DND-41 (cell line): ENCODE data around the gene NT5C3A.

ENCODE experiments used
- ATAC-seq: fragments of 200-7000 bp; cut with Tn5 transposase; 3 replicates; pipeline ENCODE4 v1.9.1; 2021; ENCODE audit warnings: low read depth; ENCODE audit not compliant: insufficient read depth
- DNase-seq: peaks from one replicate; pipeline ENCODE4 v3.0.0-alpha.2; 2020
- H2AFZ ChIP-seq: 2 replicates; pipeline ENCODE4 v1.6.0; 2012; ENCODE audit warnings: low read depth, low read length
- H3K27ac ChIP-seq: 2 replicates; pipeline ENCODE4 v1.5.1; 2012; ENCODE audit warnings: low read length, inconsistent platforms
- H3K27me3 ChIP-seq: fragments of 200-600 bp; sonication (generic); 2 replicates; pipeline ENCODE4 v1.6.0; 2012; ENCODE audit warnings: low read length, mild to moderate bottlenecking, inconsistent platforms; ENCODE audit not compliant: insufficient read depth, poor library complexity
- H3K36me3 ChIP-seq: 2 replicates; pipeline ENCODE4 v1.5.1; 2012; ENCODE audit warnings: low read length, inconsistent platforms; ENCODE audit not compliant: insufficient read depth
- H3K4me1 ChIP-seq: 2 replicates; pipeline ENCODE4 v1.5.1; 2012; ENCODE audit warnings: mild to moderate bottlenecking, low read length; ENCODE audit not compliant: insufficient read depth
- H3K4me2 ChIP-seq: 2 replicates; pipeline ENCODE4 v1.6.0; 2012; ENCODE audit warnings: mild to moderate bottlenecking, moderate library complexity, low read length, inconsistent platforms; ENCODE audit not compliant: insufficient read depth
- H3K4me3 ChIP-seq, 2 experiments: fragments of 200-600 bp in 1 of 2; shearing (Covaris generic) in 1 of 2; 2 replicates each; pipeline ENCODE4 v1.5.1; 2012 to 2016; ENCODE audit warnings: inconsistent platforms in 2 of 2, low read length in 2 of 2, mild to moderate bottlenecking in 2 of 2, low read depth in 1 of 2, moderate library complexity in 1 of 2
- H3K79me2 ChIP-seq: 2 replicates; pipeline ENCODE4 v1.6.0; 2012; ENCODE audit warnings: low read length, inconsistent platforms; ENCODE audit not compliant: insufficient read depth
- H3K9ac ChIP-seq: 2 replicates; pipeline ENCODE4 v1.6.0; 2012; ENCODE audit warnings: low read depth, mild to moderate bottlenecking, inconsistent platforms, low read length, moderate library complexity
- H3K9me3 ChIP-seq: 2 replicates; pipeline ENCODE4 v1.5.1; 2012; ENCODE audit warnings: low read length, moderate library complexity, mild to moderate bottlenecking, inconsistent platforms; ENCODE audit not compliant: insufficient read depth, severe bottlenecking
- H4K20me1 ChIP-seq: 2 replicates; pipeline ENCODE4 v1.6.0; 2012; ENCODE audit warnings: low read length; ENCODE audit not compliant: insufficient read depth
- EZH2 ChIP-seq: IDR thresholded peaks from 3 replicates; pipeline ENCODE4 v1.6.1; 2012; ENCODE audit warnings: borderline replicate concordance, low read depth, mild to moderate bottlenecking, moderate library complexity, low read length, inconsistent platforms; ENCODE audit not compliant: severe bottlenecking
- TF ChIP-seq, protein P1 (sequence below): IDR thresholded peaks from 2 replicates; pipeline ENCODE4 v1.5.1; 2012; ENCODE audit warnings: borderline replicate concordance, low read length, moderate library complexity, mild to moderate bottlenecking; ENCODE audit not compliant: poor library complexity, severe bottlenecking; ENCODE audit errors: extremely low read depth

Gene NT5C3A

DNA sequence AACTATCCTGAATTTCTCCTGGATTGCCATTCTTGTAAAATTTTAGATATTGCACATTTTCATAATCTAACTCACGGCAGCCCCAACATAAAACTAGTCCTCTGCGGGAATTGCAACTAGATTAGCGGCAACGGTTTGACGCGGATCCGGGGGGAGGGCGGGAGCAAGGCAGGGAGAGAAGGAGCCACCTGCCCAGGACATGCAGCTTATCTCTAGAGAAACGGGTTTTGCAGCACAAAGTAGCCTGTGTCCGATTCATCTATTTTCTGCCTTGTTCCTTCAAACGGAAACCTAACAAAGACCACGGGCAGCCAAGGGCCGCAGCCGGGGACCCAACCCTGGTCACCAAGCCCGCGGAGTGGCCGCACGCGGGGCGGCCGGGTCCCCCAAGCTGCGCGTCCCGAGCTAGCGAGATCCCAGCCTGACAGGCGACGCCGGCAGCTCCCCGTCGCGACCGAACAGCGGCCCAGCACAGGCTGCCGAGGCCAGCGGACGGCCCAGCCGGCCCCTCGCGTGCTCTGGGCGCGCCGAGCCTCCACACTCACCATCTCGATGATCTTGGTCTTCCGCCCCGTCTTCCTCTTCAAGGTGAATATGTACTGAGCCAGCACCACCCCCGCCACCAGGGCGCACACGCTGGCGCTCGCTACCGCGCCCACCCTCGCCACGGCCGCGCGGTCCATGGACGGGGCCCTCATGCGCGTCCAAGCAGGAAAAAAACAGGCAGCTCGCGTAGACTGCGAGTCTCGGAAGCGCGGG, at the start of gene NT5C3A:
Gene NT5C3A (minus strand): TSS at position 754 of the 759 bp plus-strand sequence. CDS start 71 bp downstream, at position 683.
- peaks cover 12% of the 10 kb centered on the region for H3K36me3 ChIP-seq
- H3K9me3 ChIP-seq: peaks cover 4% of the 10 kb centered on the region
- peaks cover 55% of the 10 kb centered on the region for H3K79me2 ChIP-seq
- peak within 1 kb of the TSS; percentile 67 for H3K4me2 ChIP-seq
- H4K20me1 ChIP-seq: peaks cover 39% of the 10 kb centered on the region
- H3K9ac ChIP-seq: peak within 1 kb of the TSS; percentile 91
- TF ChIP-seq EZH2: no peak
- TF ChIP-seq, protein P1, sequence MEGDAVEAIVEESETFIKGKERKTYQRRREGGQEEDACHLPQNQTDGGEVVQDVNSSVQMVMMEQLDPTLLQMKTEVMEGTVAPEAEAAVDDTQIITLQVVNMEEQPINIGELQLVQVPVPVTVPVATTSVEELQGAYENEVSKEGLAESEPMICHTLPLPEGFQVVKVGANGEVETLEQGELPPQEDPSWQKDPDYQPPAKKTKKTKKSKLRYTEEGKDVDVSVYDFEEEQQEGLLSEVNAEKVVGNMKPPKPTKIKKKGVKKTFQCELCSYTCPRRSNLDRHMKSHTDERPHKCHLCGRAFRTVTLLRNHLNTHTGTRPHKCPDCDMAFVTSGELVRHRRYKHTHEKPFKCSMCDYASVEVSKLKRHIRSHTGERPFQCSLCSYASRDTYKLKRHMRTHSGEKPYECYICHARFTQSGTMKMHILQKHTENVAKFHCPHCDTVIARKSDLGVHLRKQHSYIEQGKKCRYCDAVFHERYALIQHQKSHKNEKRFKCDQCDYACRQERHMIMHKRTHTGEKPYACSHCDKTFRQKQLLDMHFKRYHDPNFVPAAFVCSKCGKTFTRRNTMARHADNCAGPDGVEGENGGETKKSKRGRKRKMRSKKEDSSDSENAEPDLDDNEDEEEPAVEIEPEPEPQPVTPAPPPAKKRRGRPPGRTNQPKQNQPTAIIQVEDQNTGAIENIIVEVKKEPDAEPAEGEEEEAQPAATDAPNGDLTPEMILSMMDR: no peak
- DNase-seq: peak; percentile 50
- peak within 1 kb of the TSS; percentile 81 for H2AFZ ChIP-seq
- ATAC-seq: peak; percentile 8
- peak within 1 kb of the TSS; percentile 69 to 95 for H3K4me3 ChIP-seq
- H3K27ac ChIP-seq: peak within 1 kb of the TSS; percentile 90
- H3K27me3 ChIP-seq: no peaks in the 10 kb centered on the region
- H3K4me1 ChIP-seq: peaks cover 42% of the 10 kb centered on the region

DNA sequence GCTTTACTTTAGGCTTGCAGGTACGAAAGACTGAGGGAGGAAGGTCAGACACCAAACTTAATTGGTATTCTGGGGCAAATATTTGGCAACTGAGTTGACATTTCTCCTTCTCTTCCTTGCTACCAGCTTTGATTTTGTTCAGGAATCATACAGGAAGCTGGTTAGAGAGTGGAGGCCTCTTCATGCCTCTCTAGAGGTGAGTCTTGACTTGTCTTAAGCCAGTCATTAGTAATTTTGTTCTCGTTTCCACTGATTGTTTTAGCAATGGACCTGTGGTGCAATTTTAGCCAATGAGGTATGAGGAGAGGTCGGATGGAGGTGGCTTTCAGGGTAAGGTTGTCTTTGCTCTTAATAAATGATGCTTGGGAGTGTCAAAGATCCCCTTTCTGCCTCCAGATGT, 49.0 kb upstream of the NT5C3A start:
- no peaks in the 10 kb centered on the region; the same call in 1 of the 2 replicates for H3K36me3 ChIP-seq

DNA sequence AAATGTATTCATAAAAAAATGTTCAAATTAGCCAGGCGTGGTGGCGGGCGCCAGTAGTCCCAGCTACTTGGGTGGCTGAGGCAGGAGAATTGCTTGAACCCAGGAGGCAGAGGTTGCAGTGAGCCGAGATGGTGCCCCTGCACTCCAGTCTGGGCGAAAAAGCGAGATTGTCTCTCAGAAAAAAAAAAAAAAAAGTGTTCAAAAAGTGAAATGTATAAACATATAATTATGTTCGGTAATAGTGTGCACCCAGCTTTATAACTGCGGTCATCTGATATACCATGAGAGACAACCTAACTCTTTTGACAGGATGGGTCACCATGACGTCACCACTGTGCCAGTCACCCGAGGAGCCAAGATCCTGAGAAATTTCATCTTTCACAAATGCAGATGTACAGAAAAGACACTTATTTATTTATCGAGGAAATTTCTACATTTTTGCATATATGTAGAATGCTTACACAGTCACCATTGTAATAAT, 47.2 kb upstream of the NT5C3A start:
- Histone ChIP-seq H3K27me3 (peaks cover 12% of the 10 kb centered on the region), H3K9ac (peak overlapping the region; percentile 96), H3K4me2 (peak overlapping the region; percentile 91), H3K4me1 (peaks cover 36% of the 10 kb centered on the region), H3K9me3 (no peaks in the 10 kb centered on the region), H3K79me2 (peaks cover 48% of the 10 kb centered on the region), H3K36me3 (peaks cover 3% of the 10 kb centered on the region), H2AFZ (peak overlapping the region; percentile 85), H3K4me3 (peak overlapping the region; percentile 34 to 96; a peak in 3 of 4 replicates), H3K27ac (no peak overlapping the region), H4K20me1 (peaks cover 10% of the 10 kb centered on the region; the same call in 1 of the 2 replicates)
- ATAC-seq: no peak
- no peak for DNase-seq
- TF ChIP-seq, protein P1: no peak
- TF ChIP-seq EZH2: no peak

More for the DNA sequence above, 49.0 kb upstream of the NT5C3A start:
- H2AFZ ChIP-seq: no peak overlapping the region
- no peaks in the 10 kb centered on the region for H3K9me3 ChIP-seq
- H3K4me2 ChIP-seq: no peak overlapping the region
- no peak for DNase-seq
- peaks cover 4% of the 10 kb centered on the region; the same call in 1 of the 2 replicates for H4K20me1 ChIP-seq
- no peak overlapping the region for H3K9ac ChIP-seq
- peaks cover 29% of the 10 kb centered on the region for H3K4me1 ChIP-seq
- no peak for ATAC-seq
- TF ChIP-seq, protein P1: no peak
- TF ChIP-seq EZH2: no peak
- H3K27ac ChIP-seq: no peak overlapping the region
- H3K27me3 ChIP-seq: peaks cover 12% of the 10 kb centered on the region
- peaks cover 31% of the 10 kb centered on the region for H3K79me2 ChIP-seq
- no peak overlapping the region for H3K4me3 ChIP-seq
